Prostate gland (tissue), 2 donors: ENCODE measurements around the gene AFDN. TPM values are rescaled to one million over a fixed set of nuclear protein-coding genes. Genes with fewer than 3 reads are reported as not detected.
A peak's percentile ranks its signal among the peaks of the same experiment; 100 is the strongest.

Experiments used
- DNase-seq: peaks from one replicate; pipeline ENCODE4 v3.0.0-alpha.2; 2019; ENCODE audit warnings: low spot score
- H3K27ac ChIP-seq, 2 donors: fragments of 200-600 bp; sonication (generic); 2 replicates each; pipeline ENCODE4 v1.5.1; 2017 to 2019
- H3K27me3 ChIP-seq: fragments of 200-600 bp; sonication (generic); replicated peaks from 2 replicates; pipeline ENCODE4 v1.5.1; 2019; ENCODE audit not compliant: insufficient read depth
- H3K36me3 ChIP-seq, 2 donors: fragments of 200-600 bp; sonication (generic); 1 replicate in 1 of 2; 2 replicates in 1 of 2; pipeline versions ENCODE4 v1.5.1 to v1.8.1; 2017 to 2019
- H3K4me1 ChIP-seq: fragments of 200-600 bp; sonication (generic); replicated peaks from 2 replicates; pipeline ENCODE4 v1.5.1; 2019
- H3K4me3 ChIP-seq, 2 donors: fragments of 200-600 bp; sonication (generic); 2 replicates each; pipeline ENCODE4 v1.5.1; 2017 to 2019
- H3K9me3 ChIP-seq: fragments of 200-600 bp; sonication (generic); 2 replicates; pipeline ENCODE4 v1.5.1; 2017
- POLR2A ChIP-seq: fragments of 450-650 bp; IDR thresholded peaks from one replicate; pipeline ENCODE4 v1.6.1; 2016; ENCODE audit warnings: antibody characterized with exemption, mild to moderate bottlenecking
- POLR2AphosphoS5 ChIP-seq: sonication (generic); formaldehyde crosslinking; IDR thresholded peaks from one replicate; pipeline ENCODE4 v1.6.1; 2017; ENCODE audit warnings: antibody characterized with exemption
- WGBS: methylation state at CpG from one replicate; pipeline ENCODE4 v1.1.5; 2018; 5-methylcytosine and 5-hydroxymethylcytosine counted together
- intact Hi-C: fragments of 100-400 bp; cut with DNase I; formaldehyde crosslinking; loops from one replicate; pipeline ENCODE4 v1.14.2; 2022
- total RNA-seq, 2 donors: library from RNA; depleted of rRNA; stranded (reverse); fragments of >200 nt; gene quantifications; one replicate each; pipeline ENCODE4 v1.1.0, GENCODE V29; 2016
- TF ChIP-seq, protein P1 (sequence below), 4 experiments: fragments of 200-600 bp in 2 of 4; fragments of 450-650 bp in 2 of 4; sonication (generic) in 2 of 4; IDR thresholded peaks; 1 replicate in 3 of 4; 2 replicates in 1 of 4; pipeline ENCODE4 v1.5.1; 2016 to 2019; ENCODE audit warnings: antibody characterized with exemption in 4 of 4, mild to moderate bottlenecking in 2 of 4, moderate library complexity in 2 of 4

AFDN gene
- total RNA-seq, 2 donors from 2014 or later: 171 to 204 TPM

GRCh38 chr6:167925026-167925425 lies 98.3 kb downstream of the AFDN start:
- Histone ChIP-seq H3K27ac (no peak overlapping the region), H3K4me3 (no peak overlapping the region), H3K27me3 (no peaks in the 10 kb centered on the region), H3K4me1 (no peaks in the 10 kb centered on the region), H3K36me3 (peaks cover 0 to 5% of the 10 kb centered on the region in 2 donors), H3K9me3 (no peaks in the 10 kb centered on the region)
- 90% methylated on average over 7 of the region's 7 CpGs for WGBS
- intact Hi-C loops: no loop called here
- DNase-seq: no peak
- TF ChIP-seq, protein P1, sequence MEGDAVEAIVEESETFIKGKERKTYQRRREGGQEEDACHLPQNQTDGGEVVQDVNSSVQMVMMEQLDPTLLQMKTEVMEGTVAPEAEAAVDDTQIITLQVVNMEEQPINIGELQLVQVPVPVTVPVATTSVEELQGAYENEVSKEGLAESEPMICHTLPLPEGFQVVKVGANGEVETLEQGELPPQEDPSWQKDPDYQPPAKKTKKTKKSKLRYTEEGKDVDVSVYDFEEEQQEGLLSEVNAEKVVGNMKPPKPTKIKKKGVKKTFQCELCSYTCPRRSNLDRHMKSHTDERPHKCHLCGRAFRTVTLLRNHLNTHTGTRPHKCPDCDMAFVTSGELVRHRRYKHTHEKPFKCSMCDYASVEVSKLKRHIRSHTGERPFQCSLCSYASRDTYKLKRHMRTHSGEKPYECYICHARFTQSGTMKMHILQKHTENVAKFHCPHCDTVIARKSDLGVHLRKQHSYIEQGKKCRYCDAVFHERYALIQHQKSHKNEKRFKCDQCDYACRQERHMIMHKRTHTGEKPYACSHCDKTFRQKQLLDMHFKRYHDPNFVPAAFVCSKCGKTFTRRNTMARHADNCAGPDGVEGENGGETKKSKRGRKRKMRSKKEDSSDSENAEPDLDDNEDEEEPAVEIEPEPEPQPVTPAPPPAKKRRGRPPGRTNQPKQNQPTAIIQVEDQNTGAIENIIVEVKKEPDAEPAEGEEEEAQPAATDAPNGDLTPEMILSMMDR (IDR thresholded peaks at IDR 0.05): no peak
- TF ChIP-seq POLR2A (no peak), POLR2AphosphoS5 (no peak)

- WGBS: 93% methylated on average over 6 of the region's 6 CpGs
- peaks cover 0 to 5% of the 10 kb centered on the region in 2 donors for H3K36me3 ChIP-seq
- intact Hi-C loops: no loop called here
- no peak overlapping the region for H3K27ac ChIP-seq
- peaks cover under 1% of the 10 kb centered on the region for H3K4me1 ChIP-seq
- no peaks in the 10 kb centered on the region for H3K9me3 ChIP-seq
- no peak for TF ChIP-seq POLR2AphosphoS5
- TF ChIP-seq, protein P1 (IDR thresholded peaks at IDR 0.05): no peak
- no peak for TF ChIP-seq POLR2A
- H3K27me3 ChIP-seq: no peaks in the 10 kb centered on the region
- no peak overlapping the region for H3K4me3 ChIP-seq
- no peak for DNase-seq
These were observed 100.5 kb downstream of the AFDN start for GRCh38 chr6:167927246-167927645.

DNA sequence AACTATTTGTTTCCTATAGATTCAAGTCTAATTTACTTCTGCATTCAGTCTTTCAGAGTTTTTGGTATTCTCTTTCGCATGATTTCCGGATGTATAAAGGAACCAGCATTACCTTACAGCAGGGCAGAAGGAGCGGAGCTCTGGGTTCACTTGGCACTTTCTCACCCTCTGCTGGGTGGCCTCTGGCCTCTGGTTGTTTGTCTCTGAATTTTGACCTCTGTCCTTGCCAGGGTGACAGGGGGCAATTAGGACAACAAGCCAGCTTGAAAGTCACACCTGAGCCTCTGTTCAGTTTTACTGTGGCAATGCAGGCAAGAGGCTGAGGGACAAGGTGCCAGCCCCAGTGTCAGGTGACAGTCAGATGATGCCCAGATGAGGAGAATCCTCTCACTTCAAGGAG lies 101.4 kb downstream of the AFDN start:
- intact Hi-C loops: no loop called here
- peaks cover 0 to 5% of the 10 kb centered on the region in 2 donors for H3K36me3 ChIP-seq

DNA sequence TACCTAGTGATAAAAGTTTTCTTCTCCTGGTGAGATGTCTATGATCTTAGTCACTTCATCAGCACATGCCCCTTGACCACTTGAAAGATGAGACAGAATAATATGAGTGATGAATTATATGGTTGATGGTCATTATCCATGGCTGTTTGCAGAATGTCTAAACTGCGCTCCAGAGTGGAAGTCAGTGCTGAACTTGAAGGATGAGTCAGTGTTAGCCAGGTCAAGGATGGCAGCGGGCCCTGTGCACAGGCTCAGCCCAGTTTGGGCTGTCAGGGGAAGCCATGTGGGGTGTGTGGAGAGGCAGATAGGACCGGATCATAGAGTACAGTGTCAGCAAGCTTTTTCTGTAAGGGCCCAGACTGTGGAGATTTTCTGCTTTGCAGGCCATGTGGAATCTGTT lies 103.6 kb downstream of the AFDN start:
- Histone ChIP-seq H3K4me3 (no peak overlapping the region), H3K36me3 (peaks cover 0 to under 1% of the 10 kb centered on the region in 2 donors), H3K9me3 (no peaks in the 10 kb centered on the region), H3K27me3 (no peaks in the 10 kb centered on the region), H3K4me1 (peaks cover 3% of the 10 kb centered on the region), H3K27ac (no peak overlapping the region)
- intact Hi-C loops: no loop called here
- DNase-seq: no peak
- WGBS: 92% methylated on average over 3 of the region's 3 CpGs
- TF ChIP-seq, protein P1 (IDR thresholded peaks at IDR 0.05): no peak
- no peak for TF ChIP-seq POLR2A
- TF ChIP-seq POLR2AphosphoS5: no peak

More for the DNA sequence above, 101.4 kb downstream of the AFDN start:
- DNase-seq: no peak
- Histone ChIP-seq H3K27ac (no peak overlapping the region), H3K27me3 (no peaks in the 10 kb centered on the region), H3K9me3 (no peaks in the 10 kb centered on the region), H3K4me3 (no peak overlapping the region), H3K4me1 (peaks cover 3% of the 10 kb centered on the region)
- TF ChIP-seq, protein P1 (IDR thresholded peaks at IDR 0.05): no peak
- no peak for TF ChIP-seq POLR2AphosphoS5
- TF ChIP-seq POLR2A: no peak
- 95% methylated on average over 3 of the region's 3 CpGs for WGBS

- DNase-seq: no peak
- intact Hi-C loops: no loop called here
- Histone ChIP-seq H3K4me1 (peaks cover 3% of the 10 kb centered on the region), H3K36me3 (no peaks in the 10 kb centered on the region), H3K4me3 (no peak overlapping the region), H3K27me3 (no peaks in the 10 kb centered on the region), H3K9me3 (no peaks in the 10 kb centered on the region), H3K27ac (peak overlapping the region; percentile 7 to 29)
- no peak for TF ChIP-seq POLR2AphosphoS5
- TF ChIP-seq POLR2A: no peak
- TF ChIP-seq, protein P1 (IDR thresholded peaks at IDR 0.05): no peak
- WGBS: 57% methylated on average over 12 of the region's 12 CpGs
These were observed 106.0 kb downstream of the AFDN start for GRCh38 chr6:167932468-167933276.
